Adipocyte (in vitro differentiated cells): ENCODE results near the gene CTDP1.

Source experiments
- DNase-seq: peaks from one replicate; pipeline ENCODE4 v3.0.0-alpha.2; 2015; ENCODE audit warnings: low read depth
- H3K27me3 ChIP-seq: replicated peaks from 2 replicates; pipeline ENCODE4 v1.7.0; 2013; ENCODE audit warnings: mild to moderate bottlenecking, low read length, moderate library complexity; ENCODE audit not compliant: control insufficient read depth, insufficient read depth
- H3K36me3 ChIP-seq: 2 replicates; pipeline ENCODE4 v1.7.0; 2013; ENCODE audit warnings: low read length, mild to moderate bottlenecking, moderate library complexity; ENCODE audit not compliant: control insufficient read depth, insufficient read depth, severe bottlenecking
- H3K4me1 ChIP-seq: 2 replicates; pipeline ENCODE4 v1.7.0; 2013; ENCODE audit warnings: mild to moderate bottlenecking, low read length, moderate library complexity; ENCODE audit not compliant: control insufficient read depth, insufficient read depth
- H3K4me3 ChIP-seq: 2 replicates; pipeline ENCODE4 v1.7.0; 2013; ENCODE audit warnings: mild to moderate bottlenecking, low read length, moderate library complexity
- H3K9ac ChIP-seq: 2 replicates; pipeline ENCODE4 v1.7.0; 2013; ENCODE audit warnings: mild to moderate bottlenecking, low read length, moderate library complexity
- H3K9me3 ChIP-seq: 2 replicates; pipeline ENCODE4 v1.7.0; 2013; ENCODE audit warnings: mild to moderate bottlenecking, low read length, moderate library complexity; ENCODE audit not compliant: control insufficient read depth

CTDP1 gene

DNA sequence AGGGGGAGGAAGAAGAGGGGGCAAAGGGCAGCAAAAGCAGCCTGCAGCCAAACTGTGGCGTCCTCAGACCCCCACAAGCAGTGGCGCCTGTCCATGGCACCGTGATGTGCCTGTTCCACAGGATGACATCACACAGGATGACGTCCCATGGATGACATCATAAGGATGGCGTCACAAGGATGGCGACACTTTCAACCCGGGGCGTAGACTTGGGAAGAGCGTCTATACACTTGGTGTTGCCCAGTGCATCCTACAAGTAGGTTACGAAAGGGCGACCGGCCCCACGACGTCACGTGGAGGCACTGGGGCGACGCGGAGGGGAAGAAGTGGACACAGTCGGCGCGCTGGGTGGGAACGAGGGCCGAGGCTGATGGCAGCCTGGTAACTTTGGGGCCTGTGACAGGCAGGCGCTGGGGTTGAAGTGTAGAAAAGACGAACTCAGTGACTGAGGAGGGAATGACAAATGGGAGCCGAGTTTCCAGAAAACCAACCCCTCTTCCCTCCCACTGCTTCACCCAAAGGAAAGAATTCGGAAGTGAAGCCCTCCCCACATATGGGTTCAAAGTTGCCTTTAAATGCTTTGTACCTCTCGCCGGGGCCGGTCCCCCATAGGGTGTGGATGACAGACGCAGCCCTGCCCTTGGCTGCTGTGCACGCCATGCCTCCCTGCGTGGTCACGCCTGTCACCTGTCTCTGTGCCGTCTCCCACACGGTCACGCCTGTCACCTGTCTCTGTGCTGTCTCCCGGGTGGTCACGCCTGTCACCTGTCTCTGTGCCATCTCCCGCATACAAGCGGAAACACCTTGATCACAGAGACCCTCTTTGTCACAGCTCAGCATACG, 104.7 kb downstream of the CTDP1 start:
- peaks cover 44% of the 10 kb centered on the region for H3K27me3 ChIP-seq
- peaks cover 17% of the 10 kb centered on the region for H3K4me1 ChIP-seq
- H3K36me3 ChIP-seq = no peaks in the 10 kb centered on the region
- no peak overlapping the region for H3K9ac ChIP-seq
- H3K9me3 ChIP-seq = no peaks in the 10 kb centered on the region
- no peak for DNase-seq
- H3K4me3 ChIP-seq = no peak overlapping the region

DNA sequence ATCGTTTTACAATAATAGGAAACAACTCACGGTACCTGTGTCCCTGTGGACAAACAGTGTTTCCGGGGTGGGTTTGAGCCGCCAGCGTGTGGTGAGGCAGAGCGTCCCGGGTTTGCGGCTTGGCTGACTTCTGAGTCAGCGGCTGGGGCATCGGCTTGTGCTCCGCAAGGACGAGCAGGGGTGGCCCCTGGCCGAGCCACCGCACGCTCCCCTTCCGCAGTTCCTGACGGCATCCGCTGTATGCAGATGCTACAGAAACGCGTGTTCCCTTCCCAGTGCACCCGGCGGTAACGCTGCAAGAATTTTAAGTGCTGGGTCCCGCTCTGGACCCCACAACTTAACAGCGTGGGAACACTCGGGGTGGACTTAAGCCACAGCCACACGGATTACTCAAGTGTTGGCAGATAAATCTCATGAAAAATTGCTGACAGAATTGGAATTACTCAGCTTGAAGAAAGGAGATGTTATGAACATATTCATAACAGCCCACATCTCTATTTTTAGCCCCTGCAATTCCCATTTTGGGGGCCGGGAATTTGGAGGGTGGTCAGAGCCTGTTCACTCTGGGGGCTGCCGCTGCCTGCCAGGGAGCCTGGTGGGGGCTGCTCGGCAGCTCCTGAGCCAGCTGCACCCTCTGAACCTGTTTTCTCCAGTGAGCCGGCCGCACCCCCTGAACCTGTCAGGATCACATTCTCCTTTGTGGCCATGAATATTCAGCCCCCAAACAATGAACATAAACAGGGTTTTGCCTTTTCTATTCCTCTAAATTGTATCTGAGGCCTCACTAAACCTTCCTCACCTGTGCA, 105.6 kb downstream of the CTDP1 start:
- Histone ChIP-seq H3K4me1 (peaks cover 17% of the 10 kb centered on the region), H3K9me3 (no peaks in the 10 kb centered on the region), H3K36me3 (no peaks in the 10 kb centered on the region), H3K9ac (no peak overlapping the region), H3K4me3 (no peak overlapping the region), H3K27me3 (peaks cover 42% of the 10 kb centered on the region)
- no peak for DNase-seq

DNA sequence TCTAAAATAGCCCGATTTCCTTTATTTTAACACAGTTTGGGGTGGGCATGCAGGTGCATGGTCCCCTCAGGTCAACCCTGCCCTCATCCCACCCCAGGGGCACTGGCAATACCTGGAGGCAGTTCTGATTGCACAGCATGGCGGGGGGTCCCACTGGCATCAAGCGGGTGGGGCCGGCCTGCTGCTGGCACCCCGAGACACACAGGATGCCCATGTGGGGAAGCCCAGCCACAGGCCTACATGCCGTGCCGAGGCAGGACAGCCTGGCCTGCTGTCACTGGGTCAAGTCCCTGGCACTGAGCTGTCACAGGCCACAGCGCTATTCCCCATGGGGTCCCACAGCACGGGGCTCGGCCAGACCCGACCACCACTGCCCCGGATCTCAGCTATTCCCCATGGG, 106.2 kb downstream of the CTDP1 start:
- Histone ChIP-seq H3K9me3 (no peaks in the 10 kb centered on the region), H3K4me3 (no peak overlapping the region), H3K36me3 (no peaks in the 10 kb centered on the region), H3K9ac (no peak overlapping the region), H3K27me3 (peaks cover 42% of the 10 kb centered on the region), H3K4me1 (peaks cover 19% of the 10 kb centered on the region)
- no peak for DNase-seq

- DNase-seq = no peak
- Histone ChIP-seq H3K9me3 (no peaks in the 10 kb centered on the region), H3K27me3 (peaks cover 42% of the 10 kb centered on the region), H3K4me1 (peaks cover 24% of the 10 kb centered on the region), H3K4me3 (no peak overlapping the region), H3K9ac (no peak overlapping the region), H3K36me3 (no peaks in the 10 kb centered on the region)
Measured at GRCh38 chr18:79786304-79786703, 106.7 kb downstream of the CTDP1 start.

GRCh38 chr18:79786786-79787526, 107.4 kb downstream of the CTDP1 start:
- Histone ChIP-seq H3K4me1 (peaks cover 30% of the 10 kb centered on the region), H3K27me3 (peaks cover 42% of the 10 kb centered on the region), H3K36me3 (no peaks in the 10 kb centered on the region), H3K9me3 (no peaks in the 10 kb centered on the region), H3K9ac (no peak overlapping the region), H3K4me3 (no peak overlapping the region)
- peak; percentile 44 for DNase-seq

GRCh38 chr18:79787527-79787864, 107.9 kb downstream of the CTDP1 start:
- Histone ChIP-seq H3K9ac (no peak overlapping the region), H3K36me3 (no peaks in the 10 kb centered on the region), H3K4me3 (no peak overlapping the region), H3K4me1 (peaks cover 35% of the 10 kb centered on the region), H3K27me3 (peaks cover 42% of the 10 kb centered on the region), H3K9me3 (no peaks in the 10 kb centered on the region)
- no peak for DNase-seq

GRCh38 chr18:79787865-79788733, 108.5 kb downstream of the CTDP1 start:
- H3K27me3 ChIP-seq = peaks cover 42% of the 10 kb centered on the region
- DNase-seq = peak; percentile 19
- H3K4me3 ChIP-seq = peak overlapping the region; percentile 12
- H3K36me3 ChIP-seq = no peaks in the 10 kb centered on the region
- H3K9ac ChIP-seq = peak overlapping the region; percentile 24
- no peaks in the 10 kb centered on the region for H3K9me3 ChIP-seq
- H3K4me1 ChIP-seq = peaks cover 35% of the 10 kb centered on the region

GRCh38 chr18:79788734-79789085, 109.1 kb downstream of the CTDP1 start:
- Histone ChIP-seq H3K27me3 (peaks cover 40% of the 10 kb centered on the region), H3K4me1 (peaks cover 35% of the 10 kb centered on the region), H3K4me3 (no peak overlapping the region), H3K36me3 (no peaks in the 10 kb centered on the region), H3K9ac (no peak overlapping the region), H3K9me3 (no peaks in the 10 kb centered on the region)
- DNase-seq = no peak

DNA sequence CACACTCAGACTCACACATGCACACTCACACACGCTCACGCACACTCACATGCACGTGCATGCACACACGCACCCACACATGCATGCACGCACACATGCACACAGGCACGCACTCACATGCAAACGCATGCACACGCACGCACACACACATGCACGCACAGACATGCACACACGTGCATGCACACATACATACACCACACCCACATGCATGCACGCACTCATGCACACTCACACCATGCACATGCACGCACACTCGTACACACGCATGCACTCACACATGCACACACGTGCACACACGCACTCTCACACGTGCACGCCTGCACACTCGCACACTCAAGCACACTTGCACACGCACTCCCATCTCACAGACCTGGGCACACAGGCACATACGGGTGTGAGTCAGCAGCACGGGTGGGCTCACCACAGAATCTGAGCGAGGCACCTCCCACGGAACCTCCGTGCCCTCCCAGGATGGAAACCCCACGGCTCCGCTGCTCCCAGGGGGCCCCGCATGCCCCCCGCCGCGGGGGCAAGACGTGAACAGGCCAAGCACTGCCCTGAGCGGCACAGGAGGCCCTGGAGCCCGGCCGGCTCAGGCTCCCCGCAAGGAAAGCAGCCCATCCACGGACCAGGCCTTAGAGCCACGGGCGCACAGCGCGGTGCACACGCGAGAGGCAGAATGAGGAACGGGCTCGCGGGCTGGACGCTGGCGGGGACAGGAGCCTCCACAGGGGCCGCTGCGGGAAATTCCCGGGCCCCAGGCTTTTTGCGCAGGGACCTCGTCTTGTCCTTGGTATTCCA, 109.7 kb downstream of the CTDP1 start:
- DNase-seq = no peak
- Histone ChIP-seq H3K9ac (no peak overlapping the region), H3K36me3 (no peaks in the 10 kb centered on the region), H3K4me3 (no peak overlapping the region), H3K4me1 (peaks cover 35% of the 10 kb centered on the region), H3K27me3 (peaks cover 35% of the 10 kb centered on the region), H3K9me3 (no peaks in the 10 kb centered on the region)
